ENCODE results near the gene FAM53A.
"Not testable (repeated sequence)": the region's sequence is repeated elsewhere in the genome, so short reads cannot be mapped to it uniquely, and the experiment has no call there.

FAM53A gene

DNA sequence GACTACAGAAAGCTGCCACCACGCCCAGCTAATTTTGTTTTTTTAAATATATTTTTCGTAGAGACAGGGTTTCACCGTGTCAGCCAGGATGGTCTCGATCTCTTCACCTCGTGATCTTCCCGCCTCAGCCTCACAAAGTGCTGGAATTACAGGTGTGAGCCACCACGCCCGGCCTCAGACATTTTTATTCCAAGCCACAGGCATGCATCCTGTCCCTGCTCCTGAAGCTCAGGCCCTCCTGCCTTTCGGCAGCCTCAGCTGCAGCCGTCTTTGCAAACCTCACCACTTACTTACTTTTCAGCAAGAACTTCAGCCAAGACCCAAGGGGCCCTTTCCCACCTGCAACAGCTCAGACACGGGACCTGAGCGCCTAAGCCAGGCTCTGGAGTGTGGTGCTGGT lies 26.0 kb downstream of the FAM53A start:
- no peak for DNase-seq

DNA sequence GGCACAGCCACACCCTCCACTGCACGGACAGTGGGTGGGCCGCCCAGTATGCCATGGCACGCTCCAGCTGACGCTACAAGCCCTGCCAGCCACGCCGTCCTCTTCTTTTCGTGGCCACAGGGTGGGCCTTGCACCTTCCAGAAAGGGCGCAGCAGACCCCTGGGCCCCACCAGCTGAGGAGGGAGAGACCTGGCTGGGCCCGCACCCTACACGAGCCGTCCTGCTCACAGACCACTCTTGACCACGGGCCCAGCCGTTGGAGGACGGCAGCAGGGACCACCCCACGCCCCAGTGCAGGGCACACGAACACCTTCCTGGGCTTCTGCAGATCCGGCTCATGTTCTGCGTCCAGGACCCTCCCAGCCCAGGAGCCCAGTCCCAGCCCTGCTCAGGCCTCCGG lies 27.1 kb downstream of the FAM53A start:
- DNase-seq: no peak

DNA sequence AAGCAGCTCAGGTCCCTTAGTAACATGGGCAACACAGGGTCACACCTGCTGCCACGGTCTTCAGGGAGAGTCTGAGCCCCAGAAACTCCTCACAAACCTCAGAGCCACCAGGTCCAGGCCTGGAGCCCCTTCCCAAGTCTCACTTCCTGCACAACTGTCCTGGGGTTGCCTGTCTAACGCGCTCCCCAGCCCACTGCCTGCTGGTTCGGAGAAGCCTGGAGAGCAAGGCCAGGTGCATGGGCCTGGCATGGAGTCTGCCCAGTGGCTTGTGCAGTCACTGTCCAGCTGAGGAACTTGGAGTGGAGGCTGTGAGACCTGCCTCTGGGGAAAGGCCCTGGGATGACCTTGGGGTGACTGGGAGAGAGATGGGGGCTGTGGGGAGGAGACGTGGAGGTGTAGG lies 28.0 kb downstream of the FAM53A start:
- DNase-seq: no peak

GRCh38 chr4:1655676-1656075 lies 28.4 kb downstream of the FAM53A start:
- no peak for DNase-seq

GRCh38 chr4:1655081-1655480 lies 29.0 kb downstream of the FAM53A start:
- DNase-seq: no peak

DNA sequence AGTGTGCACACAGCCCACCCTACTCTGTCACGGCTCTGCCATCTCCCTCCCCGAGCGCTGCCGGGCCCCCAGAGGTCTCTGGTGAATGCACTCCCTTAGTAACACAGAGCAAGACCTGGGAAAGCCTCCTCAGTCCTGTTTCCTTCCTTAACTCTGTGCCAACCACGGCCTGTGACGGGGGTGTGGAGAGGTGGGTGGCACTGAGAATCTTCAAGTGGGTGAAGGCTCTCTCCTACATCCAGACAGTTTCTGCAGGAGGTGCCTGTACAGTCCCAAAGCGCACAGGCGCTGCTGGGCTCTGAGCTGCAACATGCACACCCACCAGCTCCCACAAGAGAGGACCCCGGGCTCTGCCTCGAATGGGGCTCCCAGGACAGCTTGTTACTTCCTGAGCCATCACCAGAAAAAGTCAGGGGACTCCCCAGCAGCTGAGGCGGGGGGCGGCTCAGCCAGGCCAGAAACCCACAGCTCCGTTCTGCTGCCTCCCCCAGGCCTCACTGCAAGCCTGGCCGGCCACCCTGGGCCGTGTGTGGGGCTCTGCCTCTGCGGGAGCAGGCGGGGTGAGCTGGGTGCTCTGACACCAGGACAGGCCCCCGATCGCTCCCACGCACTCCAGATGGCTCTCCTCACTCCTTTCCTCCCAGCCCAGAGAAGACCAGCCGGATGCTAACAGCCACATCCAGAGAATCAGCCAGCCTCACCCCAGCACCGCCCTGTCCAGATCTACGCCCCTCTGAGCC lies 29.7 kb downstream of the FAM53A start:
- no peak for DNase-seq

GRCh38 chr4:1653776-1654175 lies 30.3 kb downstream of the FAM53A start:
- no peak for DNase-seq

GRCh38 chr4:1652088-1652487 lies 32.0 kb downstream of the FAM53A start:
- no peak for DNase-seq

GRCh38 chr4:1651609-1652008 lies 32.5 kb downstream of the FAM53A start:
- no peak for DNase-seq

GRCh38 chr4:1648962-1649361 lies 35.2 kb downstream of the FAM53A start:
- no peak for DNase-seq

GRCh38 chr4:1647432-1647831 lies 36.7 kb downstream of the FAM53A start:
- no peak for DNase-seq

GRCh38 chr4:1646690-1647089 lies 37.4 kb downstream of the FAM53A start:
- DNase-seq: no peak

- DNase-seq: no peak
Observed at GRCh38 chr4:1644891-1645657, 39.0 kb downstream of the FAM53A start.

DNA sequence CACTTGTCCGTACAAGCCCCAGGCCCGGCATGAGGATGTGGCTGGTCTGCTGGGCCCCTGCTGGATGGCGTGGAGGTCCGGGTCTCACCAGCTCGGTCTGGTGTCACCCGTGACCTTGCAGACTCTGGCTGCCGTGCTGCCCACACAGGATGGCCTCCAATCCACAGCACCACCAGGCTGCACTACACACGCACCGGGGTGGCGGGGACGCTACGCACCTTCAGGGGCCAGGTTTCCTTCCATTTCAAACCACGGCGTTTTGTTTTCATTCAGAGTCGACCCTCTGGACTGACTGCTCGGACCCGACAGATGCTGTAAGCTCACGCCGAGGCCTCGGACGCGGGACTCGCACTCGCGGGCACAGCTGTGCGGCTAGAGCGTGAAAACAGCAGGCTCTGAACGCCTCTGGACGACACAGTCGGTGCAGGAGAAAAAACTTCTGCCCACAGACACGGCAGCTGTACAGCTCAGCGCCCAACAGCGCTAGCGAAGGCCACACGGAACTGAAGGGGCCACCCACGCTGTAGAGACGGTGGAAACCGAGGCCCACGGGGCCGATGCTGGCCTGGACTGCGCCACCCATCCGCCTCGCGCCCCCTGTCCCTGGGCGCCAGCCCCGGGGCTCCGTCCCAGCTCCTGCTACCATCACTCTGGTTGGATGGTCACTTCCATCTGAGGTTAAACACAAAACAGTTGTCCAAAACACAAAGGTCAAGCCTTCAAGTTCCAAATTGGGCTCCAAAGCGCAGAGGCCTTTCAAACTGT lies 40.0 kb downstream of the FAM53A start:
- DNase-seq: no peak

DNA sequence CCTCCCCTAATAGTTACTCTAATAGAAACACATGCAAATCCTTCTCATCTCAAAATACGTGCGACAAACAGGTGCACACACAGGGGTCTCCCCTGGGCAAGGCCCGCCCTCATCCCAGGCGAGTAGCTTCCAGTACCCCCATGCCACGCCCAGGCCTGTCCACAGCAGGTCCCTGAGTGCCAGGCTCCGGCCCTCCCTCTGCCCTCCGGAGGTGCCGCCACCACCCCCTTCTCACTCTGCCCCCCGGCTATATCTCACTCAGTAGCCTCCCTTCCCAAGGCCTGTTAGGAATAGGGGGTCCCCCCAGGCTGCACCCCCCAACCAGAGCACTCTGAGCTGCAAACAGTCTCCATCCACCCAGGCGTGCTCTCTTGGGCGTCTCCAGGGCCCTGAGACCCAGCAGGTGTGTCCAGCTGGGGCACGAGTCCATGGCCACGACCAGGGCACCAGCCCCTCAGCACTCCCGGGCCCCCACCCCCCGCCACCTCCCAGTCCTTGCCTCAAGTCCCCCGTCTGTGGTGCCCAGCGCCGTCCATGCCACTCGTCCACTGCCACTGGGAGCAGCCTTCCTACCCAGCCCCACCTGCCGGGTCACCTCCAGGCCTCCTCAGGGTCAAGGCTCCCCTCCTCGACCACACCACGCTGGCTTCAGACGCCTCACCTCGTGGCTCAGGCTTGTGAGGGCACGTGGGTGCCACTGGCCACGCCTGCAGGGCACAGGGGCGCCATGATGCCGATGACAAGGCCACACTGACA lies 41.7 kb downstream of the FAM53A start:
- DNase-seq: no peak

GRCh38 chr4:1641671-1642070 lies 42.4 kb downstream of the FAM53A start:
- no peak for DNase-seq

GRCh38 chr4:1640716-1641503 lies 43.2 kb downstream of the FAM53A start:
- DNase-seq: not testable (repeated sequence)

- no peak for DNase-seq
Observed at GRCh38 chr4:1640190-1640589, 43.9 kb downstream of the FAM53A start.

DNA sequence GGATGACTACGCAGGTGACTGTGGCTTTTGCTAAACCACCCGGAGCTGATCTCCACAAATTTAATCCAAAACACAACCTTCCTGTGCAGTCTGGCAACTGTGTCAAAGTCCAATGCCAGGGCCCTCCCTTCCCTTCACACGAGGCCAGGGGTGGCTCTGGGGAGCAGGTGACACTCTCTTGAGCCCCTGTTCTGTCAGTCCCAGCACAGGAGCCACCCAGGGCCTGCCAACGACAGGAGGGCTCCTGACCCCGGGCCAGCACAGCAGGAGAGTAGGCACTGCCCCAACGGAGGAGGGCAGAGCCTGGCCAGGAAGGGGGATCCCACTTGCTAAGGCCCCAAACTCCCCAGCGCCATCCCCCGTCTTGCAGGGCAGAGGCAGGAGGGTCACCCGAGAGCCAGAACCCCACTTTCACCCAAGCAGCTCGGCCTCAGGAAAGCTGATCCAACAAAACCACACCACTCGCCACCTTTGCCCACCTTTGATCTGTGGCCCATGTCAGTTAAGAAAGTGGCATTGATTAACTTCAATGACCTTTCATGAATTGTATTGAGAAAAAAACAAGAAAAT lies 44.7 kb downstream of the FAM53A start:
- DNase-seq: no peak

DNA sequence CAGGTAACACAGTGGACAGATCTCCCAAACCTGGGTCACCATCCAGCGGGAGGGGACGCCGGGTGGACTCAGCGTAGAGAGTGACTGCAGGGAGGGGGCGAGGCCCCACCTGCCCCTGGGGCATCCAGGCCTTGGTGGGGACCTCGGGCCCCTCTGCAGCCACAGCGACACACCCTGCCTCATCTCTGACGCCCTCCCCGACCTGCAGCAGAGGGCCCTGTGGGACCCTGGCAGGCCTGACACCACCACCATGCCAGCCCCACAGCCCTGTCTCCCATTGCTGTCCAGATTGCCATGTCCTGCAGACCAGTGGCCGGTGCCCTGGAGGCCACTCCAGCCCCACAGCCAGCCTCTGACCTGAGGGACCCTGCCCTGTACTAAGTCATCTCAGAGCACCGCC lies 45.2 kb downstream of the FAM53A start:
- DNase-seq: no peak

DNA sequence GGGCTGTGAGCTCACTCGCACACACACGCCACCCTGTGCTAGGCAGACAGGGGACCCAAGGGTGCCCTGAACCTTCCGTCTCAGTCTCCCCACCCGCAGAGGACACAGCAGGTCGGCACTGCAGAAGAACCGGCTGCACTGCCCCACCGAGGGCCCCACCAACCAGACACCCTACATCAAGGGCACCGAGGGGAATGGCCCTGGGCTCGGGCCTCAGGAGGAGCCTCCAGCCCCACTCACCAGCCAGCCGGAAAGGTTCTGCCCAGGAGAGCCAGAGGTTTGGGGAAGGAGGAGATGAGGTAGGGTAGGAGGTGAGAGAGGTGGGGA lies 45.9 kb downstream of the FAM53A start:
- no peak for DNase-seq

Data from activated CD8-positive, alpha-beta memory T cell treated with anti-CD3 and anti-CD28 coated beads, Interleukin-2, amount 50 U/mL, for 4 hours (primary cell).